ENCODE data around the gene MMEL1. TPM values are rescaled to one million over a fixed set of nuclear protein-coding genes. Genes with fewer than 3 reads are reported as not detected.

MMEL1 gene
- total RNA-seq, 2 experiments from 2014 or later, result not detected

DNA sequence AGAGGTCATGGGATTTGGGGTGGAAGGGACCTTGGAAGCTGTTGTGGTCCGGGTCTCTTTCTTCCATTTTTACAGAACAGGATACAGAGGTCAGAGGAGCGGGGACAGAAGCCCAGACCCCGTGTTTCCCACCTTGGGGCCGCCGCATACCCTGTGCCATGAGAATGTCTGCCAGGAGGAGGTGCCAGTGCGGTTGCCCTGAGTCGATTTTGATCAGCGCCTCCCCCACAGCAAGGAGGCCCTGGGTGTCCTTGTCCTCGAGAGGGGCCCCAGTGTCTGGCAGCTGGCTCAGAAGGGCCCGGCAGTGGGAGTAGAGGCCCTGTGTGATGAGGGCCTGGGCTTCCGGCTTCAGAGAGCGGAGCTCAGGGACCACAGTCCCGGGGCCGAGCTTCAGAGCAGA is 12.3 kb upstream of the MMEL1 start:
- peaks cover 10% of the 10 kb centered on the region; the same call in 1 of the 2 replicates for H3K9me3 ChIP-seq (ENCODE audit: low read length)
- no peak for DNase-seq (ENCODE audit: low spot score)
- no peaks in the 10 kb centered on the region for H4K20me1 ChIP-seq (ENCODE audit: insufficient read depth, low read length)
- H3K36me3 ChIP-seq (ENCODE audit: insufficient read depth, low read length), result no peaks in the 10 kb centered on the region
- no peaks in the 10 kb centered on the region for H3K79me2 ChIP-seq (ENCODE audit: insufficient read depth, low read depth, low read length)
- no TSS peak for BruUV-seq (replicated peaks)
- H3K4me1 ChIP-seq (ENCODE audit: insufficient read depth, low read length, poor library complexity, severe bottlenecking), result peaks cover 10% of the 10 kb centered on the region
- H3K4me3 ChIP-seq (ENCODE audit: low read depth, low read length, poor library complexity, severe bottlenecking), result no peak overlapping the region
- no peak overlapping the region for H2AFZ ChIP-seq (ENCODE audit: low read length)
- CTCF ChIA-PET (ENCODE audit: unreplicated experiment), result no interaction called here
- intact Hi-C loops (cut with micrococcal nuclease; ENCODE audit: unreplicated experiment), result no loop called here
- no peak overlapping the region for H3K4me2 ChIP-seq (ENCODE audit: low read length)
- POLR2A ChIA-PET, result no interaction called here
- H3K27ac ChIP-seq (ENCODE audit: low read depth, low read length, poor library complexity, severe bottlenecking), result no peak overlapping the region
- TF ChIP-seq, protein P1, sequence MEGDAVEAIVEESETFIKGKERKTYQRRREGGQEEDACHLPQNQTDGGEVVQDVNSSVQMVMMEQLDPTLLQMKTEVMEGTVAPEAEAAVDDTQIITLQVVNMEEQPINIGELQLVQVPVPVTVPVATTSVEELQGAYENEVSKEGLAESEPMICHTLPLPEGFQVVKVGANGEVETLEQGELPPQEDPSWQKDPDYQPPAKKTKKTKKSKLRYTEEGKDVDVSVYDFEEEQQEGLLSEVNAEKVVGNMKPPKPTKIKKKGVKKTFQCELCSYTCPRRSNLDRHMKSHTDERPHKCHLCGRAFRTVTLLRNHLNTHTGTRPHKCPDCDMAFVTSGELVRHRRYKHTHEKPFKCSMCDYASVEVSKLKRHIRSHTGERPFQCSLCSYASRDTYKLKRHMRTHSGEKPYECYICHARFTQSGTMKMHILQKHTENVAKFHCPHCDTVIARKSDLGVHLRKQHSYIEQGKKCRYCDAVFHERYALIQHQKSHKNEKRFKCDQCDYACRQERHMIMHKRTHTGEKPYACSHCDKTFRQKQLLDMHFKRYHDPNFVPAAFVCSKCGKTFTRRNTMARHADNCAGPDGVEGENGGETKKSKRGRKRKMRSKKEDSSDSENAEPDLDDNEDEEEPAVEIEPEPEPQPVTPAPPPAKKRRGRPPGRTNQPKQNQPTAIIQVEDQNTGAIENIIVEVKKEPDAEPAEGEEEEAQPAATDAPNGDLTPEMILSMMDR (conservative IDR thresholded peaks at IDR 0.05; ENCODE audit: low read length), result no peak
- H3K9me2 ChIP-seq (ENCODE audit: insufficient read depth, low read length), result no peaks in the 10 kb centered on the region

DNA sequence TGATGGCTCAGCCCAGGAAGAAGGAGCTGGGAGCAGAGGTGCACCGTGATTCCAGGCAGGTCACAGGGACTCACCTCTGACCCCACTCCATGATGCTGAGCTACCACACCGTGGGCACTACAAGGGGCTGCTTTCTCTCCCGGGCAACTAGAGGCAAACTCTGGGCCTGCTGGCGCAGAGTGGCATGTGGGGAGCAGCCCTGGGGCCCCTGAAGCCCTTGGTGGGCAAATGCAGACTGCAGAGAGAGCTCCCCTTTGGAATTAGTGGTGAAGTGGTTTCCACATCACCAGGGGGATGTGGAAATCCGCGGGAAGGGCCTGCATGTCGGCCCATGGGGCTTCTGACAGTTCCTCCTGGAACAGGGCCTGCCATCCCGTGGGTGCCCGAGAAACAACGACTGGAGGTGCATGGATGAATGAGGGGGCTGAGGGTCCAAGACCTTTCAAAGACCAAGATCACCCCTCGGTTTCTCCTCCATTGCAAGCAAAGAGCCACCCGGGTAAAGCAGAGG is 11.8 kb upstream of the MMEL1 start:
- Histone ChIP-seq H3K4me3 (ENCODE audit: low read depth, low read length, poor library complexity, severe bottlenecking) (no peak overlapping the region), H3K4me1 (ENCODE audit: insufficient read depth, low read length, poor library complexity, severe bottlenecking) (peaks cover 10% of the 10 kb centered on the region), H3K4me2 (ENCODE audit: low read length) (no peak overlapping the region), H3K27ac (ENCODE audit: low read depth, low read length, poor library complexity, severe bottlenecking) (no peak overlapping the region), H3K9me2 (ENCODE audit: insufficient read depth, low read length) (no peaks in the 10 kb centered on the region), H3K9me3 (ENCODE audit: low read length) (peaks cover 10% of the 10 kb centered on the region; the same call in 1 of the 2 replicates), H3K79me2 (ENCODE audit: insufficient read depth, low read depth, low read length) (no peaks in the 10 kb centered on the region), H2AFZ (ENCODE audit: low read length) (no peak overlapping the region), H4K20me1 (ENCODE audit: insufficient read depth, low read length) (no peaks in the 10 kb centered on the region), H3K36me3 (ENCODE audit: insufficient read depth, low read length) (no peaks in the 10 kb centered on the region)
- intact Hi-C loops (cut with micrococcal nuclease; ENCODE audit: unreplicated experiment), result no loop called here
- TF ChIP-seq EZH2phosphoT487 (IDR thresholded peaks at IDR 0.05; ENCODE audit: borderline replicate concordance, low read depth, low read length), result no peak
- TF ChIP-seq, protein P1 (conservative IDR thresholded peaks at IDR 0.05; ENCODE audit: low read length), result no peak
- BruUV-seq (replicated peaks), result no TSS peak
- ChIA-PET CTCF (ENCODE audit: unreplicated experiment) (no interaction called here), POLR2A (no interaction called here)
- no peak for DNase-seq (ENCODE audit: low spot score)

DNA sequence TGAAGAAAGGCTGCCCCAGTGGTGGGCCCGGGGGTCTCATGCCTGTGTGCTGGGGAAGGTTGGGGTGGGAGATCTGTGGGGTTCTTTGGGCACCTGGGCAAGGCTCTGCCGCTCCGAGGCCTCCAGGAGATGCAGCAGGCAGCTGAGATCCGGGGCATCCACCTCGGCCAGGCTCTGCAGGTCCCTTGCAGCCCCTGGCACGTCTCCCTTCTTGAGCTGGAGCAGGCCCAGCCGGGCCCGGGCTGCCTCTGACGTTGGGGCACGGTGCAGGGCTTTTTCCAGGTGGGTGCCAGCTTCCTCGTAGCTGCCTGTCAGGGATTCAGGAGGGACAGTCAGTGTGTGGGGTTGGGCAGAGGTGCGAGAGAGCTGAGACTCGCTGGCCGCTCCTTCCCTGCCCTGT is 11.4 kb upstream of the MMEL1 start:
- peaks cover 10% of the 10 kb centered on the region for H3K4me1 ChIP-seq (ENCODE audit: insufficient read depth, low read length, poor library complexity, severe bottlenecking)
- CTCF ChIA-PET (ENCODE audit: unreplicated experiment), result no interaction called here
- H3K4me2 ChIP-seq (ENCODE audit: low read length), result no peak overlapping the region
- no peaks in the 10 kb centered on the region for H4K20me1 ChIP-seq (ENCODE audit: insufficient read depth, low read length)
- POLR2A ChIA-PET, result no interaction called here
- H3K9me3 ChIP-seq (ENCODE audit: low read length), result peaks cover 10% of the 10 kb centered on the region; the same call in 1 of the 2 replicates
- no TSS peak for BruUV-seq (replicated peaks)
- H3K36me3 ChIP-seq (ENCODE audit: insufficient read depth, low read length), result no peaks in the 10 kb centered on the region
- H3K4me3 ChIP-seq (ENCODE audit: low read depth, low read length, poor library complexity, severe bottlenecking), result no peak overlapping the region
- TF ChIP-seq EZH2phosphoT487 (IDR thresholded peaks at IDR 0.05; ENCODE audit: borderline replicate concordance, low read depth, low read length), result no peak
- TF ChIP-seq, protein P1 (conservative IDR thresholded peaks at IDR 0.05; ENCODE audit: low read length), result no peak
- no peak overlapping the region for H3K27ac ChIP-seq (ENCODE audit: low read depth, low read length, poor library complexity, severe bottlenecking)
- H3K9me2 ChIP-seq (ENCODE audit: insufficient read depth, low read length), result no peaks in the 10 kb centered on the region
- DNase-seq (ENCODE audit: low spot score), result no peak
- no peak overlapping the region for H2AFZ ChIP-seq (ENCODE audit: low read length)
- no peaks in the 10 kb centered on the region for H3K79me2 ChIP-seq (ENCODE audit: insufficient read depth, low read depth, low read length)
- intact Hi-C loops (cut with micrococcal nuclease; ENCODE audit: unreplicated experiment), result no loop called here

Measured in OCI-LY7 (cell line).